GM21447 (cell line): ENCODE measurements around the gene PPP1R12A.

Experiments used
- ATAC-seq: cut with Tn5 transposase; IDR thresholded peaks from one replicate; pipeline ENCODE4 v1.9.1; 2021; ENCODE audit not compliant: unreplicated experiment

Gene PPP1R12A

GRCh38 chr12:79936670-79937069 lies 1.8 kb upstream of the PPP1R12A start:
- ATAC-seq, result no peak

DNA sequence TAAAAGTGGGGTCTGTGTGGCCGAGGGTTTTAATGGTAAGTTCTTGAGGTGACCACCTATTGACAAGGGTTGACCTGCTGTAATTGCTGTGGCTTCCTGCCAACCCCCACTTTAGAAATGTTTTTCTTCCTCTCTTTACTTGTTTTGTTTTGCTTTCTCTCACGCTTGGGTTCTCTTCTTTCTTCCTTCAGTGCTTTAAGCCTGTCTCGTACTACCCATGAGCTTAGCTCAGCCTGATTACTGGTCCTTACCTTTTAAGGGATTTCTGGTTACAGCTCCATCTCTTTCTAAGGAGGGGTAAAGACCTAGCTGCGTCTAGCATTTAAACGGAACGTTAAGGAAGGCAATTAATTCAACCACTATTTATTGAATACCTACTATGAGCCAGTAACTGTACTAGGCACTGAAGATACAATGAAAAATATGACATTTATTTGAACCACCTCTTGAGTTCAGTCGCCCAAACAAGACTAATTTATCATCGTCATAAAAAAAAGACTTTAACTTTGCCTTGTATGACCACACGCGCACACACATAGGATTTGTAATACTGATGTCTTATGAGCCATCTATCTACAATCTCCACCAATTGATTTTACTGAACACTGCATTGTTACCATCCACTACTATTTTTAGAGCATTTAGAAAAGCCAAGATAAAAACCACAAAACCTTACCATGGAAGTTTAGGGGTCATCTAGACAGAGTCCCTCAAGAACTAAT lies 888 bp upstream of the PPP1R12A start:
- peak; percentile 24 for ATAC-seq

- ATAC-seq, result peak; percentile 21
These were observed 446 bp downstream of the PPP1R12A start for GRCh38 chr12:79934281-79935020.

- peak; percentile 18 for ATAC-seq
These were observed 1.2 kb downstream of the PPP1R12A start for GRCh38 chr12:79933532-79934264.

- no peak for ATAC-seq
These were observed 1.9 kb downstream of the PPP1R12A start for GRCh38 chr12:79933043-79933442.

DNA sequence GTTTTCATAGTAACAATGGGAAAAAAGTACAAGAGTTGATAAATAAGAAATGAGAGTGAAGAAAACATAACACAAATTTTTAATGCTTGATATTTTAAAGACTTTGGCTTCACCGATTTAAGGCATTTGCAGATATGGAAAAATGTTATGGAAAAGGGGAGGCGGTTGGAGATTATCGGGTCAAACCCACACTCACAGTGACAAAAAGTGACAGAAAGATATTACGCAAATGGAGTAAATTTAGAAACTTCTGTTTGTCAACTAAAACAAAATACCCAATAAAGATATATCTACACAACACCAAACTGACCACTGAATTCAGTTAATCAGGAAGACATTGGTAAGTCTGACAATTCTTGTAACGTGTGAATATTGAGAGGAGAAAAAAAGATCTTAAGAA lies 2.5 kb downstream of the PPP1R12A start:
- ATAC-seq, result no peak

- no peak for ATAC-seq
These were observed 5.8 kb downstream of the PPP1R12A start for GRCh38 chr12:79929065-79929464.

DNA sequence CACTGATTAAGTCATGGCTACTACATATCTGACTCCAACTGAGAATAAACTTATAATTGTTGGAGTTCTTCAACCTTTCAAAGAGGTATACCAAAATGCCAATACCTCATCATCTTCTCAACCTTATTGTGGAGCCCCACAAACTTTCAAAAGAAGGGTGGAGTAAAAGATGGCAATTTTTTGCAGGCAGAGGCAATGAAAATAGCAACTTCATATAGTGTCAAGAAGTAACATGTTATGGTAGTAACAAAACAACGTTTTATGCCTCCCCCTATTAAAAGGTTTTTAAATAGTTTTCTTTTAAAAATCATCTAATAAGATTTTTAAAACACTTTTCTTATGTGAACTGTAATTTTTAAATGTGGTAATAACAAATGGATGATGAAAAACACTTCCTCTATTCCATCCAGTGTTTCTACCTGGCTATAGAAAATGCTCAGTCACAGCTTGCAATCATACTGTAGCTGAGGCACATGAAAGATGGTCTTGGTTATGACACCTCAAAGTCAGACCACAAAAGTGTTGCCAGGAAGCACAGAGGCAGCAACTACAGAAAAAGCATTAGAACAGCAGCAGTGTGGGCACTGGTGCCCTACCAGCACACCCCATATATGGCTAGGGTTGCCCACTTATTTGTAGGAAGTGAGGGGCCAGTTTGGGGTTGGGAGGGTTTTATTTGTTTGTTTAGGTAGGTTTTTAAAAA lies 7.0 kb downstream of the PPP1R12A start:
- peak; percentile 99 for ATAC-seq

DNA sequence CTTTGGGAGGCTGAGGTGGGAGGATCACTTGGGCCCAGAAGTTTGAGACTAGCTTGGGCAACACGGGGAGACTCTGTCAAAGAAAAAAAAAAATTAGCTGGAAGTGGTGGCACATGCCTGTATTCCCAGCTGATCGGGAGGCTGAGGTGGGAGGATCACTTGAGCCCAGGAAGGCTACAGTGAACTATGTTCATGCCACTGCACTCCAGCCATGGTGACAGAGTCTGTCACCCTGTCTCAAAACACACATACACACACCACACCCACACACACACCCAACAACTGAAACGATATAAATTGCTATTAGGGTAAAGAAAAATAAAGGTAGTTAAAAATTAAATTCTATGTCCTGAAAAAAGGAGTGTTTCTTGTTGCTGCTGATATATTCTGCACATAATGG lies 7.9 kb downstream of the PPP1R12A start:
- ATAC-seq, result no peak

GRCh38 chr12:79925492-79925891 lies 9.4 kb downstream of the PPP1R12A start:
- ATAC-seq, result no peak

GRCh38 chr12:79921786-79922185 lies 13.1 kb downstream of the PPP1R12A start:
- ATAC-seq, result no peak

GRCh38 chr12:79920421-79921238 lies 14.3 kb downstream of the PPP1R12A start:
- ATAC-seq, result no peak

GRCh38 chr12:79919762-79920161 lies 15.1 kb downstream of the PPP1R12A start:
- ATAC-seq, result no peak

GRCh38 chr12:79916826-79917225 lies 18.1 kb downstream of the PPP1R12A start:
- ATAC-seq, result no peak

- no peak for ATAC-seq
These were observed 22.8 kb downstream of the PPP1R12A start for GRCh38 chr12:79911889-79912656.

DNA sequence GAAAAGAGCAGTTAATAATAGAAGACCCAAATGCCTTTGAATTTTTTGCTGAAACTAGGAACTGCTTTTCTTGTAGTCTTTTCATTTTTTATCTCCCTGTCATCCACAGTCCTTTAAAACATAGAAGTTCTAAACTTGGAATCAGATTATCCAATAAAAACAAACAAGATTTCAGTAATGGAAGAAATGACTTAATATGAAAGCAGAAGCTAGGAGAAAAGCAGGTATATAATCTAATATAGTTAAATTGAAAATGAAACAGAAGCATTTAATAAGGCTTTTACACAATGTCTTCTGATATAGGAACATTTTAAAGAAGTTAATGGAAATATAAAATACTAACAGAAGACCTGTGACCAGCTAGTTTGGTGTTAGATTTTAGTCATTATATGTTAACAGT lies 26.5 kb downstream of the PPP1R12A start:
- no peak for ATAC-seq

GRCh38 chr12:79901506-79901905 lies 33.4 kb downstream of the PPP1R12A start:
- ATAC-seq, result no peak

DNA sequence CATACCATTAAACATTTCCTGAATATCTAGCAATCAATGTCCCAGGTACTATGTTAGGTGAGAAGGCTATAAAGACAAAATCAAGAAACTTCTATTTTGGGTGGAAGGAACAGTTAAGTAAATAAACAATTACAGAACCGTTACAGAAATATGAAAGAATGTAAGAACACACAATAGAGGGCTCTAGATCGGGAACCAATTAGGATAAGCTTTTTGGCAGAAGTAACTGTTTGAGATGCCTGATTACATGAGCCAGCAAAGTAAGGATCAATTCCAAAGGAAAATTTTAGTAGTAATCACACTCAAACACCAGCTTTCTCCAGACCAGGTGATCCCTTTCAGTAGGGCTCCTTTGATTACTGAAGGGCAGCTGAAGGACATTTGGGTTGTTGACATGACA lies 33.9 kb downstream of the PPP1R12A start:
- no peak for ATAC-seq

- no peak for ATAC-seq
These were observed 34.7 kb downstream of the PPP1R12A start for GRCh38 chr12:79900199-79900598.

DNA sequence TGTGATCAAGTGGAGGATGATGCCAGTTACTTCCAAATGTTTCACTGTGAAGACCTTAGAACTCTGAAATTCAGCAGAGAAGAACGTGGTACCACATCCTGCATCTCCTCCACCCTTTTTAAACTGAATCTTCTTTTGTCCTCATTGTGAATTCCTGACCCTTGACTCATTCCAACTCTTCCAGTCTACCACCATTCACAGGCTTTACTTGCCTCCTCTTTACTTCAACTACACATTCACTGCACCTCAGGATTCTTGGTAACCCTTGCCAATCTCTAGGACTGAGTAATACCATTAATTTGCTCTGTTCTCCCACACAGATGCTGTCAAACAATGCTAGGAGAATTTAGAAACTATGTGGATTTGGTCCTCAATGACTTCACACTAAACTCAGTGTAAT lies 37.3 kb downstream of the PPP1R12A start:
- no peak for ATAC-seq
